ENCODE results near the gene GLIS1. TPM values are rescaled to one million over a fixed set of nuclear protein-coding genes. Genes with fewer than 3 reads are reported as not detected.

Gene GLIS1
- total RNA-seq, 1 donor: 1.6 TPM

DNA sequence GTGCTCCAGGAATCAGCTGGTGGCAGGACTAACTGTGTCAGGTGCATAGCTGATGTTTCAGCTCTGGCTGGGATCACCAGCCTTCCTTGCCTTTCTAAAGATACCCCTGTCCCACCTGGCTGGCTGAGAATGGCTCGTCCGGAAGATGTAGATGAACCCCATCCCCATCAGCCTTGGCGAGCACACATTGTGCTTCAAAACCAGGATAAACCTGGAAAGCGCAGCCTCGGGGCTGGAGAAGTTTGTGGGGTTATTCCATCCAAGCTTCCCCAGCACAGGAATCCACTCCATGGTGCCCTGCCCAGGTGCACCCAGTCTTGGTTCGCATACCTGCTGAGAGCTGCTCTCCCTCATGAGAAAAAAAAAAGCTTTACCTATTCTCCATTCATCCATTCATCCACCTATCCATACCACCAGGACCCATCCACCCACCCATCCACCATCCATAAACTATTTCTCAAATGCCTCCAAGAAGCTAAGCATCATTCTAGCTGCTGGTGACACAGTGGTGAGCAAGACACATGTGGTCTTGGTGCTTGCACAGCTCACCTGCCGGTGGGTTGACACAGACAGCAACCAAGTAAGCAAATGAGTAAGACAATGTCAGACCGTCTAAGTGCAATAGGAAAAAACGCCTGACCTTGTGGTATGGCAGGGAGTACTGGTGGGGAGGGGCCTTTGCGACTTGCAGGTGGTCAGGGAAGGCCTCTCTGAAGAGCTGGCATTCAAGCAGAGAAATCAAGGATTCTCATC lies 185.8 kb downstream of the GLIS1 start:
- no peak for DNase-seq (ENCODE audit: low read depth)
- no peak overlapping the region for H3K4me3 ChIP-seq (ENCODE audit: low read depth, low read length)
- TF ChIP-seq, protein P1, sequence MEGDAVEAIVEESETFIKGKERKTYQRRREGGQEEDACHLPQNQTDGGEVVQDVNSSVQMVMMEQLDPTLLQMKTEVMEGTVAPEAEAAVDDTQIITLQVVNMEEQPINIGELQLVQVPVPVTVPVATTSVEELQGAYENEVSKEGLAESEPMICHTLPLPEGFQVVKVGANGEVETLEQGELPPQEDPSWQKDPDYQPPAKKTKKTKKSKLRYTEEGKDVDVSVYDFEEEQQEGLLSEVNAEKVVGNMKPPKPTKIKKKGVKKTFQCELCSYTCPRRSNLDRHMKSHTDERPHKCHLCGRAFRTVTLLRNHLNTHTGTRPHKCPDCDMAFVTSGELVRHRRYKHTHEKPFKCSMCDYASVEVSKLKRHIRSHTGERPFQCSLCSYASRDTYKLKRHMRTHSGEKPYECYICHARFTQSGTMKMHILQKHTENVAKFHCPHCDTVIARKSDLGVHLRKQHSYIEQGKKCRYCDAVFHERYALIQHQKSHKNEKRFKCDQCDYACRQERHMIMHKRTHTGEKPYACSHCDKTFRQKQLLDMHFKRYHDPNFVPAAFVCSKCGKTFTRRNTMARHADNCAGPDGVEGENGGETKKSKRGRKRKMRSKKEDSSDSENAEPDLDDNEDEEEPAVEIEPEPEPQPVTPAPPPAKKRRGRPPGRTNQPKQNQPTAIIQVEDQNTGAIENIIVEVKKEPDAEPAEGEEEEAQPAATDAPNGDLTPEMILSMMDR (IDR thresholded peaks at IDR 0.05; ENCODE audit: insufficient read depth, low read length): no peak

DNA sequence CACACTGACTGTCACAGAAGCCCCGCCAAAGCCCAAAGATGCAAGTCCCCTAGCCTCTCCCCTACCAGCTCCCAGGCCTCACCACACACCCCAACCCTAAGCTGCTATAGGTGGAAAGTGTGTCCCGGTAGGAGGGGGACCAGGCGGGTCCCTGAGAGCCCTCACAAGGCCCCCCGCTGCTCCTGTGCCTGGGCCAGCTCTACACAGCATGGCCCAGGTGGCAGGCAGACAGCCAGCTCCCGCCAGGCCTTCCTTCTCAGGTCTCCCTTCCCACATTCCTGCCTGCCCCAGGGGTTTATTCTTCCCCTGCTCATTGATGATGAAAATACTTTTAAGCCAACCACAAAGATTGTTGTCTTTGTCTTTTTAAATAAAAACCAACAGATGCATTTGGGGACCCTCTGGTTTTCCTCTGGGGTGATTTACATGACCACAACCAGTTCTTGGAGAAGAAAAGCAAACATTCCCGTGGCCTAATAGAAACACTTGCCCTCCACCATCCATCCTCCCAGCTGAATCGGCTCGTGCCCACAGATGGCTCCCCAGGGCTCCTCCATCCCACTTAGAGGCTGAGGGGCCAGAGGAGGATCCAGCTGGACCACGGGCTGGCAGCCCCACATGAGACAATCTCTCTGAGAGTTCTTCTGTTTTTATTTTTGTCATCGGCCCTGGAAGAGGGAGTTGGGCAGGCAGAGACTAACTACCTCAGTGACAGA lies 186.7 kb downstream of the GLIS1 start:
- no peak overlapping the region for H3K4me3 ChIP-seq (ENCODE audit: low read depth, low read length)
- TF ChIP-seq, protein P1 (IDR thresholded peaks at IDR 0.05; ENCODE audit: insufficient read depth, low read length): no peak
- DNase-seq (ENCODE audit: low read depth): no peak

DNA sequence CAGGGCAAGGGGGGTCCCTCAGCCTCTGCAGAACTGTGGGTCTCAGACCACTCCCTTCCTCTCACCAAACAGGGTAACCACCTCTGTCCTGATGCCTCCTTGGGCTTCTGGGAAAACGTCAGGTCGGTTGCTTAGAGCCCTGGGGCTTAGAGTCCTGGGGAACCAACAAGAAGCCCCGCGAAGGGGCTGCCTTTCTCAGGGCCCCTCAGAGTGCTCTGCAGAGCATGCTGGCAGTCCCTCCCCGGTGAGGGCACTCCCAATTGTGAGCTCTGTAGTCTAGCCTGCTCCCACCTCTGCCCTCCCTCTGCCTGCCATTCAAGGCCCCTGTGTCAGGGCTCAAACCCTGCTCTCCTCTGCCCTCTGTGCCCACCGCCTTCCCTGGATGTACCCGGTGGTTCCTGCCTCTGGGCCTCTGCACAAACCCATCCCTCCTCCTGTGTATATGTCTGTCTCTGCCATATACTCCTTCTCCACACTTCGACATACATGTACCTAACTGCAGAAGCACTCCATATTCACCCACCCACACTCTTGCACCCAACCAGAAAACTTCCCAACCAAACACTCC lies 187.5 kb downstream of the GLIS1 start:
- no peak overlapping the region for H3K4me3 ChIP-seq (ENCODE audit: low read depth, low read length)
- TF ChIP-seq, protein P1 (IDR thresholded peaks at IDR 0.05; ENCODE audit: insufficient read depth, low read length): no peak
- no peak for DNase-seq (ENCODE audit: low read depth)

DNA sequence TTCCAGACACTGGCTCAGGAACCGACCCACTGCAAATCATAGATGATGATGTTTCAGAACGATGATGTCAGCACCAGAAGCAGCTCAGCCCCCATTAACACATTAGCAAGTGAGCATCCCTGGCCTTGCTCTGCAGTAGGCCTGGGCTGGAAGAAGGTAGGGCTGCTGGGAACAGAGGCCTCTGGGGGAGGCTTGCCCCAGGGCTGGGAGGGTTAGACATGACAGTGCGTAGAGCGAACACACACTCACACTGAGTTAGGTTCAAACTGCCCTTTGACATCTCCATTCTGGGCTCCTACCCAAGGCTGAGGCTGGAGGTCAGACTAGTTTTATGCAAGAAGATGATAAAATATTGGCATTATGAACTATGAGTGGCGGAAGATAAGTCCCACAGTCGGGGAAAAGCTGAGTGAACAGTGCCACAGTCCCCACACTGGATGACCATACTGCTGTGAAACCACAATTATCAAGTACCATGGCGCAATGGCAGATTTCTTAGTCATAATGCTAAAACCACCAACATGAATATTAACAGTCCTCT lies 188.7 kb downstream of the GLIS1 start:
- H3K4me3 ChIP-seq (ENCODE audit: low read depth, low read length): no peak overlapping the region
- DNase-seq (ENCODE audit: low read depth): no peak
- TF ChIP-seq, protein P1 (IDR thresholded peaks at IDR 0.05; ENCODE audit: insufficient read depth, low read length): no peak

DNA sequence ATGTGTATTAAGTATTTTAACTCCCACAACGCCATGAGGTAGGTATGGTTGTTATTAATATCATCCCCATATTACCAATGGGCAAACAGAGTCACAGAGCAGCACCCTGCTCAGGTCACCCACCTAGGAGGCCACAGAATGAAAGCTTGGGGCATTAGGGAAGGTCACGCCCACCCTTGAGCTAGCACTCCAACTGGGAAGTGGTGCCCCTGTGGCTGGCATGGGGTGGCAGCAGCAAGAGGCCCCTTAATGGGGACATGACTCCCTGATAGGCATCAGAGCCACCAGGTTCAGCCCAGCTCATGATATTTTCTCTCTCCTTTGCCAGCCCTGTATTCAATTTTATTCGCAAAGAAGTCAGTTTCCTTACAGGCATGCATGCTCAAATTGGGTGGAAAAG lies 189.2 kb downstream of the GLIS1 start:
- no peak for DNase-seq (ENCODE audit: low read depth)
- no peak overlapping the region for H3K4me3 ChIP-seq (ENCODE audit: low read depth, low read length)
- TF ChIP-seq, protein P1 (IDR thresholded peaks at IDR 0.05; ENCODE audit: insufficient read depth, low read length): no peak

DNA sequence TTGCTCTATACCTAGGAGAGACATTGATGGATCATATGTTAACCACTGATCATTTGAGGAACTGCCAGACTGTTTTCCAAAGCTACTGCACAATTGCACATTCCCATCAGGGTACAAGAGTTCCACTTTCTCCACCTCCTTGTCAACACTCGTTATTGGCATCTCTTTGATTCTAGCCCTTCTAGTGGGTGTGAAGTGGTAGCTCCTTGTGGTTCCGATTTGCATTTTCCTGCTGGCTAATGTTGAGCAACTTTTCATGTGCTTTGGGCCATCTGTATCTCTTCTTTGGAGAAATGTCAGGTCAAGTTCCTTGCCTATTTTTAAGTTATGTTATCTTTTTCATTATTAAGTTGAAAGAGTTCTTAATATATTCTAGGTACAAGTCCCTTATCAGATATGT lies 189.7 kb downstream of the GLIS1 start:
- no peak for DNase-seq (ENCODE audit: low read depth)
- no peak overlapping the region for H3K4me3 ChIP-seq (ENCODE audit: low read depth, low read length)
- TF ChIP-seq, protein P1 (IDR thresholded peaks at IDR 0.05; ENCODE audit: insufficient read depth, low read length): no peak
